ENCODE measurements around the gene ADAM10. TPM values are rescaled to one million over a fixed set of nuclear protein-coding genes. Genes with fewer than 3 reads are reported as not detected.
A peak's percentile ranks its signal among the peaks of the same experiment; 100 is the strongest.

ADAM10 gene
- total RNA-seq, 1 donor from 2014 or later, result 190 TPM

- no peaks in the 10 kb centered on the region for H3K9me3 Mint-ChIP-seq
- H3K36me3 Mint-ChIP-seq, result peaks cover 28% of the 10 kb centered on the region
- H3K27me3 Mint-ChIP-seq (ENCODE audit: low read depth), result no peaks in the 10 kb centered on the region
- no peak overlapping the region for H3K4me3 Mint-ChIP-seq
- DNase-seq (ENCODE audit: low spot score in 2 of 2, unreplicated experiment in 2 of 2), result no peak
- no peak overlapping the region for H3K27ac Mint-ChIP-seq
- H3K4me1 Mint-ChIP-seq, result no peaks in the 10 kb centered on the region
- TF ChIP-seq CTCF (IDR thresholded peaks at IDR 0.05; ENCODE audit: unreplicated experiment), result no peak
Measured at GRCh38 chr15:58643996-58644395, 105.5 kb downstream of the ADAM10 start.

- DNase-seq (ENCODE audit: low spot score in 2 of 2, unreplicated experiment in 2 of 2), result no peak
- H3K9me3 Mint-ChIP-seq, result no peaks in the 10 kb centered on the region
- H3K27ac Mint-ChIP-seq, result peak overlapping the region; percentile 10
- no peak for TF ChIP-seq CTCF (IDR thresholded peaks at IDR 0.05; ENCODE audit: unreplicated experiment)
- H3K27me3 Mint-ChIP-seq (ENCODE audit: low read depth), result no peaks in the 10 kb centered on the region
- H3K4me1 Mint-ChIP-seq, result no peaks in the 10 kb centered on the region
- no peak overlapping the region for H3K4me3 Mint-ChIP-seq
- peaks cover 35% of the 10 kb centered on the region for H3K36me3 Mint-ChIP-seq
Measured at GRCh38 chr15:58641660-58642059, 107.8 kb downstream of the ADAM10 start.

- H3K4me3 Mint-ChIP-seq, result no peak overlapping the region
- peaks cover 30% of the 10 kb centered on the region for H3K36me3 Mint-ChIP-seq
- no peak for TF ChIP-seq CTCF (IDR thresholded peaks at IDR 0.05; ENCODE audit: unreplicated experiment)
- no peak overlapping the region for H3K27ac Mint-ChIP-seq
- DNase-seq (ENCODE audit: low spot score in 2 of 2, unreplicated experiment in 2 of 2), result no peak
- H3K27me3 Mint-ChIP-seq (ENCODE audit: low read depth), result no peaks in the 10 kb centered on the region
- H3K9me3 Mint-ChIP-seq, result no peaks in the 10 kb centered on the region
- no peaks in the 10 kb centered on the region for H3K4me1 Mint-ChIP-seq
Measured at GRCh38 chr15:58639992-58640391, 109.5 kb downstream of the ADAM10 start.

DNA sequence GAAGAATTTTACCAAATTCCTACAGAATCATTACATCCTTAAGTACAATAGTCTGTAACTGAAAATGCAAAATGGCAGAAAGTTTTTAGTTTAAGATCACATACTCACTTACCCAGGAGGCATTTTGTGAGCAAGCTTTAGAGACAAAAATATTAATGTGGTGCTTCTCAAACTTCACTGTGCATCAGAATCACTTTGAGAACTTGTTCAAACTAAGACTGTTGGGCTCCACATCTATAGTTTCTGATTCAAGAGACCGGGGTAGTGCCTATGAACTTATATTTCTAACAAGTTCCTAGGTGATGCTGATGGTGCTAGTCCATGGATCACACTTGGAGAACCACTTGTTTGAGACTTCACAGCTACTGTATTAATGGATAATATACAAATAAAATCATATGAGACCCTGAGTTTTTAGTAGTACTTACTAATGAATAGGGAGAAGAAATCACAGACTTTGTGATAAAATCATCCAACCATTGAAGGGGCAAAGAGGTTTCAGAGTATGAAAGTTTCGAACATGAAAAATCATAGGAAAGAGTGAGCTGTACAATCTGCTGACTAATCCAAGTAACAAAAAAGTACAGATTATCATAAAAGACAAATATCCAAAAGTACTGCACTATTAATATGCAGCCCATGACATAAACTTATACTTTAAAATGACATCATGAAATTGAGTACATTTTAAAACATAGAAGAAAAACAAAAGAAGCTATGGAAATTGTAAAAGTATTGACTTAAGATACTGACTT, 110.3 kb downstream of the ADAM10 start:
- H3K4me1 Mint-ChIP-seq, result no peaks in the 10 kb centered on the region
- H3K27me3 Mint-ChIP-seq (ENCODE audit: low read depth), result no peaks in the 10 kb centered on the region
- TF ChIP-seq CTCF (IDR thresholded peaks at IDR 0.05; ENCODE audit: unreplicated experiment), result no peak
- peaks cover 27% of the 10 kb centered on the region for H3K36me3 Mint-ChIP-seq
- H3K27ac Mint-ChIP-seq, result no peak overlapping the region
- no peaks in the 10 kb centered on the region for H3K9me3 Mint-ChIP-seq
- H3K4me3 Mint-ChIP-seq, result no peak overlapping the region
- DNase-seq (ENCODE audit: low spot score in 2 of 2, unreplicated experiment in 2 of 2), result no peak

DNA sequence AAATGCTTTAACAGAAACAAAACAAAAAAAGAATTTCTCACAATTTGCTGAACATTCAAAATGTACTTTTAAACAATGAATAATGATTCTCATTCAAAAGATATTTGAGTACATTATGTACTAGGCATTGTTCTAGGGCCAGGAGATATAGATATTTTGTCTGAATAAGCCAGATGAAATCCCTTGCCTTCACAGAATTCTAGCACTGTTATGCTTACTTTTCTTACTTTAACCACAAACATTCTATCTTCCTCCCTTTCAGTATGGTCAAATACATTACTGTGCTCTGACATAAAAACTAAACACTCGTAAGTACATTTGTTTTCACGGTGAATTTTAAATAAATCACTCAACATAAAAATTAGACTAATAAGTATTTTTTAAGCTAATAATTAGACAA, 116.7 kb downstream of the ADAM10 start:
- H3K36me3 Mint-ChIP-seq, result peaks cover 26% of the 10 kb centered on the region
- H3K9me3 Mint-ChIP-seq, result no peaks in the 10 kb centered on the region
- H3K4me3 Mint-ChIP-seq, result no peak overlapping the region
- H3K27me3 Mint-ChIP-seq (ENCODE audit: low read depth), result no peaks in the 10 kb centered on the region
- H3K4me1 Mint-ChIP-seq, result peaks cover 1% of the 10 kb centered on the region
- H3K27ac Mint-ChIP-seq, result no peak overlapping the region
- no peak for DNase-seq (ENCODE audit: low spot score in 2 of 2, unreplicated experiment in 2 of 2)
- no peak for TF ChIP-seq CTCF (IDR thresholded peaks at IDR 0.05; ENCODE audit: unreplicated experiment)
